ENCODE data around the gene BANF2.

The BANF2 gene

GRCh38 chr20:17683218-17684076 lies 16.3 kb upstream of the BANF2 start:
- Histone ChIP-seq H3K9ac (ENCODE audit: low read depth, low read length) (no peak overlapping the region), H3K9me3 (ENCODE audit: insufficient read depth, low read depth, low read length) (no peaks in the 10 kb centered on the region), H3K4me3 (ENCODE audit: low read length) (peak overlapping the region; percentile 65), H3K27ac (ENCODE audit: low read depth, low read length) (no peak overlapping the region), H3K4me1 (ENCODE audit: insufficient read depth, low read length) (peaks cover 15% of the 10 kb centered on the region), H3K36me3 (ENCODE audit: insufficient read depth, low read length) (peaks cover 12% of the 10 kb centered on the region), H3K27me3 (ENCODE audit: insufficient read depth, low read length) (no peaks in the 10 kb centered on the region)
- 83% methylated on average over 10 of the region's 10 CpGs for WGBS

GRCh38 chr20:17684077-17684888 lies 15.5 kb upstream of the BANF2 start:
- H3K4me1 ChIP-seq (ENCODE audit: insufficient read depth, low read length) = peaks cover 15% of the 10 kb centered on the region
- H3K27me3 ChIP-seq (ENCODE audit: insufficient read depth, low read length) = no peaks in the 10 kb centered on the region
- no peaks in the 10 kb centered on the region for H3K9me3 ChIP-seq (ENCODE audit: insufficient read depth, low read depth, low read length)
- no peak overlapping the region for H3K4me3 ChIP-seq (ENCODE audit: low read length)
- H3K36me3 ChIP-seq (ENCODE audit: insufficient read depth, low read length) = peaks cover 4% of the 10 kb centered on the region
- H3K9ac ChIP-seq (ENCODE audit: low read depth, low read length) = no peak overlapping the region
- no peak overlapping the region for H3K27ac ChIP-seq (ENCODE audit: low read depth, low read length)
- WGBS = 90% methylated on average over 13 of the region's 13 CpGs

DNA sequence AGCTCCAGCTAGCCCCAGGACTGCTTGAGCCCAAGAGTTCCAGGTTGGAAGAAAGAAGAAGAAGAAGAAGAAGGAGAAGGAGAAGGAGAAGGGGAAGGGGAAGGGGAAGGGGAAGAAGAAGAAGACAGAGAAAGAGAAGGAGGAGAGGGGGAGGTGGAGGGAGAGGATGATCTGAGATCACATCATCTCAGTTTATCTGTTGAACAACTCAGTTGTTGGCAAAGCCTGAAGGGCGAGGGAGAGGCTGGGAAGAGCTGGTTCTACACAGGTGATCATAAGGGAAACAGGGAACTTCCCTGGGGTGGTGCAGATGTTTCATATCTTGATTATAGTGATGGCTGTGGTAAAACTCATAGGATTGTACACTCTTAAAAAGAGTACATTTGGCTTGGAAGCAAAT lies 14.6 kb upstream of the BANF2 start:
- no peaks in the 10 kb centered on the region for H3K36me3 ChIP-seq (ENCODE audit: insufficient read depth, low read length)
- no peaks in the 10 kb centered on the region for H3K9me3 ChIP-seq (ENCODE audit: insufficient read depth, low read depth, low read length)
- no peak overlapping the region for H3K9ac ChIP-seq (ENCODE audit: low read depth, low read length)
- no peak overlapping the region for H3K27ac ChIP-seq (ENCODE audit: low read depth, low read length)
- no peaks in the 10 kb centered on the region for H3K27me3 ChIP-seq (ENCODE audit: insufficient read depth, low read length)
- H3K4me1 ChIP-seq (ENCODE audit: insufficient read depth, low read length) = peaks cover 7% of the 10 kb centered on the region
- H3K4me3 ChIP-seq (ENCODE audit: low read length) = no peak overlapping the region
- 89% methylated on average over 1 of the region's 1 CpG for WGBS

- Histone ChIP-seq H3K4me1 (ENCODE audit: insufficient read depth, low read length) (peaks cover 3% of the 10 kb centered on the region; the same call in 1 of the 2 replicates), H3K36me3 (ENCODE audit: insufficient read depth, low read length) (no peaks in the 10 kb centered on the region), H3K9me3 (ENCODE audit: insufficient read depth, low read depth, low read length) (no peaks in the 10 kb centered on the region), H3K27ac (ENCODE audit: low read depth, low read length) (no peak overlapping the region), H3K27me3 (ENCODE audit: insufficient read depth, low read length) (no peaks in the 10 kb centered on the region), H3K4me3 (ENCODE audit: low read length) (no peak overlapping the region), H3K9ac (ENCODE audit: low read depth, low read length) (no peak overlapping the region)
- WGBS = 91% methylated on average over 3 of the region's 3 CpGs
These were observed 12.0 kb upstream of the BANF2 start for GRCh38 chr20:17687800-17688199.

- Histone ChIP-seq H3K9me3 (ENCODE audit: insufficient read depth, low read depth, low read length) (no peaks in the 10 kb centered on the region), H3K27ac (ENCODE audit: low read depth, low read length) (no peak overlapping the region)
- 59% methylated on average over 2 of the region's 2 CpGs for WGBS
These were observed 10.8 kb upstream of the BANF2 start for GRCh38 chr20:17688965-17689364.

DNA sequence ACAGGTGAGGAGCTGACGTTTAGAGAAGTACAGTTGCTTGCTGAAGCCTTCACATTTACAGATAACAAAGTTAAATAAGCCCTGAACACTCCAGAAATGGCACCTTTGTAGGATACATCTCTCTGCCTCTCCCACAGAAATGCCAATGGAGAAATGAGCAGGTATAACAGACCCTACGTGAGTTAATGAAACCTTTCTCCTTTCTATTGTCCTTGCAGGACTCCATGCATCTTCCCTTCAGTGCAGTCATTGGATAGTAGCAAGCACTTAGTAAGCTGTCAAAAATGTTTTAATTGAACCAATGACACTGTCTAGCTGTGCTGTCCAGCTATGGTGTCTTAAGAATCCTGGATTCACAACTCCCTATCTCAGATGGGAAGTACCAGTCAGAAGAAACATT lies 9.6 kb upstream of the BANF2 start:
- Histone ChIP-seq H3K36me3 (ENCODE audit: insufficient read depth, low read length) (no peaks in the 10 kb centered on the region), H3K9ac (ENCODE audit: low read depth, low read length) (no peak overlapping the region), H3K4me3 (ENCODE audit: low read length) (no peak overlapping the region), H3K4me1 (ENCODE audit: insufficient read depth, low read length) (peaks cover 9% of the 10 kb centered on the region), H3K9me3 (ENCODE audit: insufficient read depth, low read depth, low read length) (no peaks in the 10 kb centered on the region), H3K27me3 (ENCODE audit: insufficient read depth, low read length) (no peaks in the 10 kb centered on the region), H3K27ac (ENCODE audit: low read depth, low read length) (no peak overlapping the region)
- 97% methylated on average over 2 of the region's 2 CpGs for WGBS

More at GRCh38 chr20:17688965-17689364, 10.8 kb upstream of the BANF2 start:
- Histone ChIP-seq H3K27me3 (ENCODE audit: insufficient read depth, low read length) (no peaks in the 10 kb centered on the region), H3K4me3 (ENCODE audit: low read length) (no peak overlapping the region), H3K4me1 (ENCODE audit: insufficient read depth, low read length) (peaks cover 9% of the 10 kb centered on the region), H3K36me3 (ENCODE audit: insufficient read depth, low read length) (no peaks in the 10 kb centered on the region), H3K9ac (ENCODE audit: low read depth, low read length) (no peak overlapping the region)

DNA sequence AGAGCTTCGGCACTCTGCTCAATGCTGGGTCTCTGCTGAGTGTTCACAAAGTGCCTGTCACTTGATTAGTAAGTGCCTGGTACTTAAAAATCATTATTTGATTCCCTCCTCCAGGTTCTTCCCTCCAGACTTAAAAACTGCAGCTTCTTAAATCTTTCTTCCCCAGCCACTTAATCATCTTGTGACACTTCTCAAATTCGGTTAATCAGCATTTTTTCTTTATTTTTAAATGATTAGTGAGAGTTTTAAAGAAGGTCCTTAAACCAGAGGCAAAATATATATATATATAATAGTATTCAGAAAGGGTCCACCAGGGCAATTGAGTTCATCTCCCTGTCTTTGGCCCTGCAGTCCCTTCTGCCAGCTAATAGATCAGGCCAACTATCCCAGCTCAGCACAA lies 8.0 kb upstream of the BANF2 start:
- peaks cover 9% of the 10 kb centered on the region for H3K4me1 ChIP-seq (ENCODE audit: insufficient read depth, low read length)
- H3K36me3 ChIP-seq (ENCODE audit: insufficient read depth, low read length) = no peaks in the 10 kb centered on the region
- H3K9me3 ChIP-seq (ENCODE audit: insufficient read depth, low read depth, low read length) = peaks cover 8% of the 10 kb centered on the region; the same call in 1 of the 2 replicates
- H3K27me3 ChIP-seq (ENCODE audit: insufficient read depth, low read length) = no peaks in the 10 kb centered on the region
- WGBS = 100% methylated on average over 1 of the region's 2 CpGs
- no peak overlapping the region for H3K4me3 ChIP-seq (ENCODE audit: low read length)
- H3K9ac ChIP-seq (ENCODE audit: low read depth, low read length) = no peak overlapping the region
- no peak overlapping the region for H3K27ac ChIP-seq (ENCODE audit: low read depth, low read length)

DNA sequence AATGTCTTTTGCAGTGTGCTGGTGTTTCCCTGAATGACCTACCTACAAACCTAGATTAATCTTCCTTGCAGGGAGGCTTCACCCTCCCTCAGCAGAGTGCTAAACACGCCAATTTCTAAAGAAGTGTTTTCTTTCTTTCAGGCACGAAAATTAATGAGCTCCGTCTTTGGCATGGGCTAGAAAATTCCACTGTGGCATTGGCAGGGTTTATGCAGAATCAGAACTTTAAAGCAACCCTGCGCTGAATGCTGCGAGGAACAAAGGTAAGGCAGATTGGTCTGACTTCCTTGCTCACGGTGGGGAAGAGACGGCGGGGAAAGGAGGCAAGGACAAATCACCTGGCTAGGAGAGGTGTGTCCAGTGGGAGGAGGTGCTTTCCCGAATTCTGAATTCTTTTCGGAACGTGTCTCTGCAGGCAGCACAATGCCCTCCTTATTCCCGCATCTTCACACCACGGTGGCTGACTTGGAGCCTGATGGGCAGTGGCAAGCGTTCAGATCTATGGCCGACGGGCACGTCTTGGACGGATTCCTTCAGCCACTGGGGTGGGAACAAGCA lies 6.2 kb upstream of the BANF2 start:
- peaks cover 8% of the 10 kb centered on the region; the same call in 1 of the 2 replicates for H3K9me3 ChIP-seq (ENCODE audit: insufficient read depth, low read depth, low read length)
- no peaks in the 10 kb centered on the region for H3K27me3 ChIP-seq (ENCODE audit: insufficient read depth, low read length)
- 78% methylated on average over 18 of the region's 18 CpGs for WGBS
- no peak overlapping the region for H3K27ac ChIP-seq (ENCODE audit: low read depth, low read length)
- peaks cover 9% of the 10 kb centered on the region for H3K4me1 ChIP-seq (ENCODE audit: insufficient read depth, low read length)
- H3K36me3 ChIP-seq (ENCODE audit: insufficient read depth, low read length) = no peaks in the 10 kb centered on the region
- H3K4me3 ChIP-seq (ENCODE audit: low read length) = no peak overlapping the region
- no peak overlapping the region for H3K9ac ChIP-seq (ENCODE audit: low read depth, low read length)

GRCh38 chr20:17694767-17695166 lies 5.0 kb upstream of the BANF2 start:
- no peak overlapping the region for H3K4me3 ChIP-seq (ENCODE audit: low read length)

GRCh38 chr20:17696287-17696686 lies 3.5 kb upstream of the BANF2 start:
- WGBS = 100% methylated on average over 1 of the region's 1 CpG
- no peaks in the 10 kb centered on the region for H3K27me3 ChIP-seq (ENCODE audit: insufficient read depth, low read length)
- H3K36me3 ChIP-seq (ENCODE audit: insufficient read depth, low read length) = no peaks in the 10 kb centered on the region
- peaks cover 6% of the 10 kb centered on the region for H3K4me1 ChIP-seq (ENCODE audit: insufficient read depth, low read length)
- H3K27ac ChIP-seq (ENCODE audit: low read depth, low read length) = no peak overlapping the region
- peaks cover 8% of the 10 kb centered on the region; the same call in 1 of the 2 replicates for H3K9me3 ChIP-seq (ENCODE audit: insufficient read depth, low read depth, low read length)
- no peak overlapping the region for H3K4me3 ChIP-seq (ENCODE audit: low read length)
- no peak overlapping the region for H3K9ac ChIP-seq (ENCODE audit: low read depth, low read length)

More at GRCh38 chr20:17694767-17695166, 5.0 kb upstream of the BANF2 start:
- Histone ChIP-seq H3K4me1 (ENCODE audit: insufficient read depth, low read length) (peaks cover 6% of the 10 kb centered on the region), H3K27me3 (ENCODE audit: insufficient read depth, low read length) (no peaks in the 10 kb centered on the region), H3K9ac (ENCODE audit: low read depth, low read length) (no peak overlapping the region), H3K36me3 (ENCODE audit: insufficient read depth, low read length) (no peaks in the 10 kb centered on the region), H3K27ac (ENCODE audit: low read depth, low read length) (no peak overlapping the region), H3K9me3 (ENCODE audit: insufficient read depth, low read depth, low read length) (peaks cover 8% of the 10 kb centered on the region; the same call in 1 of the 2 replicates)
- WGBS = 92% methylated on average over 3 of the region's 3 CpGs

- H3K9me3 ChIP-seq (ENCODE audit: insufficient read depth, low read depth, low read length) = peaks cover 8% of the 10 kb centered on the region; the same call in 1 of the 2 replicates
- no peaks in the 10 kb centered on the region for H3K36me3 ChIP-seq (ENCODE audit: insufficient read depth, low read length)
- H3K9ac ChIP-seq (ENCODE audit: low read depth, low read length) = no peak overlapping the region
- H3K4me3 ChIP-seq (ENCODE audit: low read length) = no peak overlapping the region
- WGBS = 92% methylated on average over 1 of the region's 1 CpG
- H3K27me3 ChIP-seq (ENCODE audit: insufficient read depth, low read length) = no peaks in the 10 kb centered on the region
- H3K27ac ChIP-seq (ENCODE audit: low read depth, low read length) = no peak overlapping the region
- H3K4me1 ChIP-seq (ENCODE audit: insufficient read depth, low read length) = peaks cover 6% of the 10 kb centered on the region
These were observed 2.6 kb upstream of the BANF2 start for GRCh38 chr20:17697171-17697570.

Data from HUES64 (cell line).